ENCODE measurements around the gene RASGRP2. TPM values are rescaled to one million over a fixed set of nuclear protein-coding genes. Genes with fewer than 3 reads are reported as not detected.
A peak's percentile ranks its signal among the peaks of the same experiment; 100 is the strongest.

The RASGRP2 gene
- total and polyA plus RNA-seq, 2 donors (not counting 1 experiment from before 2014, with no cell fraction given): 1.2 to 5.2 TPM

- no peaks in the 10 kb centered on the region for H4K20me1 ChIP-seq (ENCODE audit: control insufficient read depth, extremely low read depth, insufficient read depth, low read length)
- peak within 1 kb of the TSS; percentile 75 for H3K4me2 ChIP-seq (ENCODE audit: extremely low read depth, insufficient read depth, low read length)
- H3K9ac ChIP-seq (ENCODE audit: insufficient read depth, low read length): peak within 1 kb of the TSS; percentile 71
- H3K27ac ChIP-seq (ENCODE audit: insufficient read depth, low read length): peak within 1 kb of the TSS; percentile 65
- H2AFZ ChIP-seq (ENCODE audit: low read length): peak within 1 kb of the TSS; percentile 83
- TF ChIP-seq CTCF (conservative IDR thresholded peaks at IDR 0.05 in 1 of 2, IDR thresholded peaks at IDR 0.05 in 1 of 2; ENCODE audit: low read depth in 1 of 2, low read length in 2 of 2) (peak; percentile 87 to 90), EZH2 (IDR thresholded peaks at IDR 0.05; ENCODE audit: low read length, missing control alignments) (no peak)
- no peaks in the 10 kb centered on the region for H3K4me1 ChIP-seq (ENCODE audit: control insufficient read depth, extremely low read depth, insufficient read depth, low read length)
- peaks cover 9% of the 10 kb centered on the region for H3K27me3 ChIP-seq (ENCODE audit: control insufficient read depth, insufficient read depth, low read length)
- H3K4me3 ChIP-seq (replicated peaks in 1 of 4; ENCODE audit: control extremely low read depth in 1 of 4, insufficient read depth in 1 of 4, low read depth in 3 of 4, low read length in 4 of 4): peak within 1 kb of the TSS; percentile 42 to 73 (median 61)
- H3K36me3 ChIP-seq (ENCODE audit: control insufficient read depth, insufficient read depth, low read length): no peaks in the 10 kb centered on the region
- no peaks in the 10 kb centered on the region for H3K9me3 ChIP-seq (ENCODE audit: control insufficient read depth, insufficient read depth, low read depth, low read length)
- peak; percentile 68 to 72 for DNase-seq (ENCODE audit: low read depth in 2 of 2)
- no peaks in the 10 kb centered on the region for H3K79me2 ChIP-seq (ENCODE audit: control insufficient read depth, insufficient read depth, low read length)
These were observed 20.6 kb downstream of the RASGRP2 start, which contains the start of gene NRXN2 for GRCh38 chr11:64723117-64723906. NRXN2 (minus strand) TSS chr11:64723197; CDS start chr11:64713699, 9,498 bp downstream.

GRCh38 chr11:64722141-64723065 lies 21.5 kb downstream of the RASGRP2 start:
- TF ChIP-seq EZH2 (IDR thresholded peaks at IDR 0.05; ENCODE audit: low read length, missing control alignments) (no peak), CTCF (conservative IDR thresholded peaks at IDR 0.05 in 1 of 2, IDR thresholded peaks at IDR 0.05 in 1 of 2; ENCODE audit: low read depth in 1 of 2, low read length in 2 of 2) (no peak)
- no peak for DNase-seq (ENCODE audit: low read depth in 2 of 2)
- Histone ChIP-seq H3K79me2 (ENCODE audit: control insufficient read depth, insufficient read depth, low read length) (no peaks in the 10 kb centered on the region), H3K9ac (ENCODE audit: insufficient read depth, low read length) (no peak overlapping the region), H3K27ac (ENCODE audit: insufficient read depth, low read length) (no peak overlapping the region), H4K20me1 (ENCODE audit: control insufficient read depth, extremely low read depth, insufficient read depth, low read length) (no peaks in the 10 kb centered on the region), H3K27me3 (ENCODE audit: control insufficient read depth, insufficient read depth, low read length) (peaks cover 12% of the 10 kb centered on the region), H3K36me3 (ENCODE audit: control insufficient read depth, insufficient read depth, low read length) (no peaks in the 10 kb centered on the region), H3K4me2 (ENCODE audit: extremely low read depth, insufficient read depth, low read length) (no peak overlapping the region), H3K4me3 (replicated peaks in 1 of 4; ENCODE audit: control extremely low read depth in 1 of 4, insufficient read depth in 1 of 4, low read depth in 3 of 4, low read length in 4 of 4) (no peak overlapping the region), H3K9me3 (ENCODE audit: control insufficient read depth, insufficient read depth, low read depth, low read length) (no peaks in the 10 kb centered on the region), H3K4me1 (ENCODE audit: control insufficient read depth, extremely low read depth, insufficient read depth, low read length) (no peaks in the 10 kb centered on the region), H2AFZ (ENCODE audit: low read length) (no peak overlapping the region)

DNA sequence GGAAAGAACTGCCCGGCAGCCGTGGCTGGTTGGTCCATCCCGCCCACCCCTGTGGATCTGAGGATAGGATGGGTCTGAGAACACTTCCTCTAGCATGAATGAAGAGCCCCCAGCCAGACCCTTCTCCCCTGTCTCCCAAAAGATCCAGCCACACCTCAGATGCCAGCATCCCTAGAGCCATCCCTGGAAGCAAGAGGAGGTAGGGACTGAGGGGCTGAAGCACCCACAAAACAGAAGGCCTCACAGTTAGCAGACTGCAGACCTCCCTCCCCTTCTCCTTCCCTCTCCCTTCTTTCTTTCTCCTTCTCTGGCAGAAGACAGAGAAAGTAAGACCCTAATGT lies 22.6 kb downstream of the RASGRP2 start:
- H3K27me3 ChIP-seq (ENCODE audit: control insufficient read depth, insufficient read depth, low read length): peaks cover 12% of the 10 kb centered on the region
- H3K4me2 ChIP-seq (ENCODE audit: extremely low read depth, insufficient read depth, low read length): no peak overlapping the region
- no peak overlapping the region for H2AFZ ChIP-seq (ENCODE audit: low read length)
- no peak overlapping the region for H3K9ac ChIP-seq (ENCODE audit: insufficient read depth, low read length)
- H3K9me3 ChIP-seq (ENCODE audit: control insufficient read depth, insufficient read depth, low read depth, low read length): no peaks in the 10 kb centered on the region
- H3K4me1 ChIP-seq (ENCODE audit: control insufficient read depth, extremely low read depth, insufficient read depth, low read length): no peaks in the 10 kb centered on the region
- H4K20me1 ChIP-seq (ENCODE audit: control insufficient read depth, extremely low read depth, insufficient read depth, low read length): no peaks in the 10 kb centered on the region
- H3K4me3 ChIP-seq (replicated peaks in 1 of 4; ENCODE audit: control extremely low read depth in 1 of 4, insufficient read depth in 1 of 4, low read depth in 3 of 4, low read length in 4 of 4): no peak overlapping the region
- H3K36me3 ChIP-seq (ENCODE audit: control insufficient read depth, insufficient read depth, low read length): no peaks in the 10 kb centered on the region
- no peaks in the 10 kb centered on the region for H3K79me2 ChIP-seq (ENCODE audit: control insufficient read depth, insufficient read depth, low read length)
- no peak for TF ChIP-seq EZH2 (IDR thresholded peaks at IDR 0.05; ENCODE audit: low read length, missing control alignments)
- no peak for TF ChIP-seq CTCF (conservative IDR thresholded peaks at IDR 0.05 in 1 of 2, IDR thresholded peaks at IDR 0.05 in 1 of 2; ENCODE audit: low read depth in 1 of 2, low read length in 2 of 2)
- no peak for DNase-seq (ENCODE audit: low read depth in 2 of 2)
- no peak overlapping the region for H3K27ac ChIP-seq (ENCODE audit: insufficient read depth, low read length)
